ENCODE measurements around the gene EPS8L3.

DNA sequence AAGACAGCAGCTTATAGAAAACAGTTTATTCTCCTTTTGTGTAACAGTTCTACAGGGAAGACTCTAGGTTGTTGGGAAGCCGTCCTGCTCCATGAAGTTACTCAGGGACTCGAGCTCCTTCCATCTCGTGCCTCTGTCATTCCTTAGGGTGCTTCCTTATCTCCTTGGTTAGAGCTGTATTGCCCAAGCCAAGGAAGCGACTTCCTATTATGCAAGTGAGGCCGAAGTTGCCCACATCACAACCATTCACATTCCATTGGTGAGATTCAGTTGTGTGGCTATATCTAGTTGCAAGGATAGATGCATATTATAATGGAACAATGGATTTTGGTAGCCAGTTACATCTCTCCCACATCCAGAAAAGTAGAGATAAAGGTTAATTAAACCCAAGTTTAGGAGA is 42.7 kb downstream of the EPS8L3 start:
- TF ChIP-seq, protein P1, sequence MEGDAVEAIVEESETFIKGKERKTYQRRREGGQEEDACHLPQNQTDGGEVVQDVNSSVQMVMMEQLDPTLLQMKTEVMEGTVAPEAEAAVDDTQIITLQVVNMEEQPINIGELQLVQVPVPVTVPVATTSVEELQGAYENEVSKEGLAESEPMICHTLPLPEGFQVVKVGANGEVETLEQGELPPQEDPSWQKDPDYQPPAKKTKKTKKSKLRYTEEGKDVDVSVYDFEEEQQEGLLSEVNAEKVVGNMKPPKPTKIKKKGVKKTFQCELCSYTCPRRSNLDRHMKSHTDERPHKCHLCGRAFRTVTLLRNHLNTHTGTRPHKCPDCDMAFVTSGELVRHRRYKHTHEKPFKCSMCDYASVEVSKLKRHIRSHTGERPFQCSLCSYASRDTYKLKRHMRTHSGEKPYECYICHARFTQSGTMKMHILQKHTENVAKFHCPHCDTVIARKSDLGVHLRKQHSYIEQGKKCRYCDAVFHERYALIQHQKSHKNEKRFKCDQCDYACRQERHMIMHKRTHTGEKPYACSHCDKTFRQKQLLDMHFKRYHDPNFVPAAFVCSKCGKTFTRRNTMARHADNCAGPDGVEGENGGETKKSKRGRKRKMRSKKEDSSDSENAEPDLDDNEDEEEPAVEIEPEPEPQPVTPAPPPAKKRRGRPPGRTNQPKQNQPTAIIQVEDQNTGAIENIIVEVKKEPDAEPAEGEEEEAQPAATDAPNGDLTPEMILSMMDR (IDR thresholded peaks at IDR 0.05; ENCODE audit: low read depth, low read length, missing input control): no peak
- no peak for TF ChIP-seq YY1 (IDR thresholded peaks at IDR 0.05)
- TF ChIP-seq RXRA (IDR thresholded peaks at IDR 0.05): no peak
- no peak for TF ChIP-seq TAF1 (conservative IDR thresholded peaks at IDR 0.05)
- TF ChIP-seq, protein P2, sequence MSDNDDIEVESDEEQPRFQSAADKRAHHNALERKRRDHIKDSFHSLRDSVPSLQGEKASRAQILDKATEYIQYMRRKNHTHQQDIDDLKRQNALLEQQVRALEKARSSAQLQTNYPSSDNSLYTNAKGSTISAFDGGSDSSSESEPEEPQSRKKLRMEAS (IDR thresholded peaks at IDR 0.05): no peak
- no peak for TF ChIP-seq RAD21 (IDR thresholded peaks at IDR 0.05)
- TF ChIP-seq, protein P3, sequence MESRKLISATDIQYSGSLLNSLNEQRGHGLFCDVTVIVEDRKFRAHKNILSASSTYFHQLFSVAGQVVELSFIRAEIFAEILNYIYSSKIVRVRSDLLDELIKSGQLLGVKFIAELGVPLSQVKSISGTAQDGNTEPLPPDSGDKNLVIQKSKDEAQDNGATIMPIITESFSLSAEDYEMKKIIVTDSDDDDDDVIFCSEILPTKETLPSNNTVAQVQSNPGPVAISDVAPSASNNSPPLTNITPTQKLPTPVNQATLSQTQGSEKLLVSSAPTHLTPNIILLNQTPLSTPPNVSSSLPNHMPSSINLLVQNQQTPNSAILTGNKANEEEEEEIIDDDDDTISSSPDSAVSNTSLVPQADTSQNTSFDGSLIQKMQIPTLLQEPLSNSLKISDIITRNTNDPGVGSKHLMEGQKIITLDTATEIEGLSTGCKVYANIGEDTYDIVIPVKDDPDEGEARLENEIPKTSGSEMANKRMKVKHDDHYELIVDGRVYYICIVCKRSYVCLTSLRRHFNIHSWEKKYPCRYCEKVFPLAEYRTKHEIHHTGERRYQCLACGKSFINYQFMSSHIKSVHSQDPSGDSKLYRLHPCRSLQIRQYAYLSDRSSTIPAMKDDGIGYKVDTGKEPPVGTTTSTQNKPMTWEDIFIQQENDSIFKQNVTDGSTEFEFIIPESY (IDR thresholded peaks at IDR 0.05): no peak
- TF ChIP-seq, protein P4, sequence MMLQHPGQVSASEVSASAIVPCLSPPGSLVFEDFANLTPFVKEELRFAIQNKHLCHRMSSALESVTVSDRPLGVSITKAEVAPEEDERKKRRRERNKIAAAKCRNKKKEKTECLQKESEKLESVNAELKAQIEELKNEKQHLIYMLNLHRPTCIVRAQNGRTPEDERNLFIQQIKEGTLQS (IDR thresholded peaks at IDR 0.05): no peak
- TF ChIP-seq, protein P5, sequence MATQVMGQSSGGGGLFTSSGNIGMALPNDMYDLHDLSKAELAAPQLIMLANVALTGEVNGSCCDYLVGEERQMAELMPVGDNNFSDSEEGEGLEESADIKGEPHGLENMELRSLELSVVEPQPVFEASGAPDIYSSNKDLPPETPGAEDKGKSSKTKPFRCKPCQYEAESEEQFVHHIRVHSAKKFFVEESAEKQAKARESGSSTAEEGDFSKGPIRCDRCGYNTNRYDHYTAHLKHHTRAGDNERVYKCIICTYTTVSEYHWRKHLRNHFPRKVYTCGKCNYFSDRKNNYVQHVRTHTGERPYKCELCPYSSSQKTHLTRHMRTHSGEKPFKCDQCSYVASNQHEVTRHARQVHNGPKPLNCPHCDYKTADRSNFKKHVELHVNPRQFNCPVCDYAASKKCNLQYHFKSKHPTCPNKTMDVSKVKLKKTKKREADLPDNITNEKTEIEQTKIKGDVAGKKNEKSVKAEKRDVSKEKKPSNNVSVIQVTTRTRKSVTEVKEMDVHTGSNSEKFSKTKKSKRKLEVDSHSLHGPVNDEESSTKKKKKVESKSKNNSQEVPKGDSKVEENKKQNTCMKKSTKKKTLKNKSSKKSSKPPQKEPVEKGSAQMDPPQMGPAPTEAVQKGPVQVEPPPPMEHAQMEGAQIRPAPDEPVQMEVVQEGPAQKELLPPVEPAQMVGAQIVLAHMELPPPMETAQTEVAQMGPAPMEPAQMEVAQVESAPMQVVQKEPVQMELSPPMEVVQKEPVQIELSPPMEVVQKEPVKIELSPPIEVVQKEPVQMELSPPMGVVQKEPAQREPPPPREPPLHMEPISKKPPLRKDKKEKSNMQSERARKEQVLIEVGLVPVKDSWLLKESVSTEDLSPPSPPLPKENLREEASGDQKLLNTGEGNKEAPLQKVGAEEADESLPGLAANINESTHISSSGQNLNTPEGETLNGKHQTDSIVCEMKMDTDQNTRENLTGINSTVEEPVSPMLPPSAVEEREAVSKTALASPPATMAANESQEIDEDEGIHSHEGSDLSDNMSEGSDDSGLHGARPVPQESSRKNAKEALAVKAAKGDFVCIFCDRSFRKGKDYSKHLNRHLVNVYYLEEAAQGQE (IDR thresholded peaks at IDR 0.05): no peak

Data from liver (tissue), 3 donors.